ENCODE measurements around the gene CHD1.

The CHD1 gene

GRCh38 chr5:98965226-98965625 is 36.4 kb upstream of the CHD1 start:
- Histone ChIP-seq H4K20me1 (ENCODE audit: insufficient read depth, low read length) (no peaks in the 10 kb centered on the region), H3K4me2 (ENCODE audit: low read depth, low read length) (no peak overlapping the region), H3K9me2 (replicated peaks; ENCODE audit: insufficient read depth, low read length) (no peaks in the 10 kb centered on the region), H3K9ac (ENCODE audit: low read length) (no peak overlapping the region), H3K36me3 (replicated peaks; ENCODE audit: insufficient read depth, low read length) (no peaks in the 10 kb centered on the region), H3K27me3 (replicated peaks; ENCODE audit: insufficient read depth, low read length) (no peaks in the 10 kb centered on the region), H3K79me2 (ENCODE audit: low read length) (no peaks in the 10 kb centered on the region), H3K27ac (ENCODE audit: low read length) (no peak overlapping the region), H3K9me3 (replicated peaks; ENCODE audit: insufficient read depth, low read length) (no peaks in the 10 kb centered on the region), H3F3A (ENCODE audit: insufficient read depth, low read length) (no peaks in the 10 kb centered on the region), H2AFZ (ENCODE audit: low read length) (no peak overlapping the region), H3K4me1 (ENCODE audit: low read length) (no peaks in the 10 kb centered on the region), H3K4me3 (ENCODE audit: low read length) (no peak overlapping the region)
- DNase-seq = no peak
- TF ChIP-seq, protein P1, sequence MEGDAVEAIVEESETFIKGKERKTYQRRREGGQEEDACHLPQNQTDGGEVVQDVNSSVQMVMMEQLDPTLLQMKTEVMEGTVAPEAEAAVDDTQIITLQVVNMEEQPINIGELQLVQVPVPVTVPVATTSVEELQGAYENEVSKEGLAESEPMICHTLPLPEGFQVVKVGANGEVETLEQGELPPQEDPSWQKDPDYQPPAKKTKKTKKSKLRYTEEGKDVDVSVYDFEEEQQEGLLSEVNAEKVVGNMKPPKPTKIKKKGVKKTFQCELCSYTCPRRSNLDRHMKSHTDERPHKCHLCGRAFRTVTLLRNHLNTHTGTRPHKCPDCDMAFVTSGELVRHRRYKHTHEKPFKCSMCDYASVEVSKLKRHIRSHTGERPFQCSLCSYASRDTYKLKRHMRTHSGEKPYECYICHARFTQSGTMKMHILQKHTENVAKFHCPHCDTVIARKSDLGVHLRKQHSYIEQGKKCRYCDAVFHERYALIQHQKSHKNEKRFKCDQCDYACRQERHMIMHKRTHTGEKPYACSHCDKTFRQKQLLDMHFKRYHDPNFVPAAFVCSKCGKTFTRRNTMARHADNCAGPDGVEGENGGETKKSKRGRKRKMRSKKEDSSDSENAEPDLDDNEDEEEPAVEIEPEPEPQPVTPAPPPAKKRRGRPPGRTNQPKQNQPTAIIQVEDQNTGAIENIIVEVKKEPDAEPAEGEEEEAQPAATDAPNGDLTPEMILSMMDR (IDR thresholded peaks at IDR 0.05; ENCODE audit: low read length) = no peak
- no peak for TF ChIP-seq EZH2phosphoT487 (IDR thresholded peaks at IDR 0.05; ENCODE audit: low read length)
- no peak for TF ChIP-seq EZH2 (optimal IDR thresholded peaks at IDR 0.05; ENCODE audit: low read depth, low read length)

GRCh38 chr5:98964621-98965020 is 35.8 kb upstream of the CHD1 start:
- Histone ChIP-seq H3F3A (ENCODE audit: insufficient read depth, low read length) (no peaks in the 10 kb centered on the region), H2AFZ (ENCODE audit: low read length) (no peak overlapping the region), H3K9me3 (replicated peaks; ENCODE audit: insufficient read depth, low read length) (no peaks in the 10 kb centered on the region), H3K4me1 (ENCODE audit: low read length) (no peaks in the 10 kb centered on the region), H3K4me2 (ENCODE audit: low read depth, low read length) (no peak overlapping the region), H4K20me1 (ENCODE audit: insufficient read depth, low read length) (no peaks in the 10 kb centered on the region), H3K4me3 (ENCODE audit: low read length) (no peak overlapping the region), H3K79me2 (ENCODE audit: low read length) (no peaks in the 10 kb centered on the region), H3K36me3 (replicated peaks; ENCODE audit: insufficient read depth, low read length) (no peaks in the 10 kb centered on the region), H3K27me3 (replicated peaks; ENCODE audit: insufficient read depth, low read length) (no peaks in the 10 kb centered on the region), H3K9me2 (replicated peaks; ENCODE audit: insufficient read depth, low read length) (no peaks in the 10 kb centered on the region), H3K9ac (ENCODE audit: low read length) (no peak overlapping the region), H3K27ac (ENCODE audit: low read length) (no peak overlapping the region)
- no peak for DNase-seq
- TF ChIP-seq EZH2phosphoT487 (IDR thresholded peaks at IDR 0.05; ENCODE audit: low read length) (no peak), EZH2 (optimal IDR thresholded peaks at IDR 0.05; ENCODE audit: low read depth, low read length) (no peak)
- TF ChIP-seq, protein P1 (IDR thresholded peaks at IDR 0.05; ENCODE audit: low read length) = no peak

- Histone ChIP-seq H3K4me1 (ENCODE audit: low read length) (no peaks in the 10 kb centered on the region), H3K4me3 (ENCODE audit: low read length) (no peak overlapping the region), H3K9me2 (replicated peaks; ENCODE audit: insufficient read depth, low read length) (no peaks in the 10 kb centered on the region), H3K79me2 (ENCODE audit: low read length) (no peaks in the 10 kb centered on the region), H3K4me2 (ENCODE audit: low read depth, low read length) (no peak overlapping the region), H3K9ac (ENCODE audit: low read length) (no peak overlapping the region), H3K27ac (ENCODE audit: low read length) (no peak overlapping the region), H3F3A (ENCODE audit: insufficient read depth, low read length) (no peaks in the 10 kb centered on the region), H2AFZ (ENCODE audit: low read length) (no peak overlapping the region), H4K20me1 (ENCODE audit: insufficient read depth, low read length) (no peaks in the 10 kb centered on the region), H3K9me3 (replicated peaks; ENCODE audit: insufficient read depth, low read length) (no peaks in the 10 kb centered on the region), H3K27me3 (replicated peaks; ENCODE audit: insufficient read depth, low read length) (no peaks in the 10 kb centered on the region), H3K36me3 (replicated peaks; ENCODE audit: insufficient read depth, low read length) (no peaks in the 10 kb centered on the region)
- DNase-seq = no peak
- TF ChIP-seq, protein P1 (IDR thresholded peaks at IDR 0.05; ENCODE audit: low read length) = no peak
- no peak for TF ChIP-seq EZH2 (optimal IDR thresholded peaks at IDR 0.05; ENCODE audit: low read depth, low read length)
- no peak for TF ChIP-seq EZH2phosphoT487 (IDR thresholded peaks at IDR 0.05; ENCODE audit: low read length)
Measured at GRCh38 chr5:98963019-98963418, 34.2 kb upstream of the CHD1 start.

All from MM.1S (cell line).